GM23338 (cell line): ENCODE data around the gene GALNT13. TPM values are rescaled to one million over a fixed set of nuclear protein-coding genes. Genes with fewer than 3 reads are reported as not detected.

Experiments used
- ATAC-seq: fragments of 200-7000 bp; cut with Tn5 transposase; 3 replicates; pipeline ENCODE4 v1.9.1; 2020
- DNase-seq: peaks from one replicate; pipeline ENCODE4 v3.0.0-alpha.2; 2015; ENCODE audit warnings: low spot score
- H2AFZ ChIP-seq: fragments of 200-600 bp; sonication (generic); 2 replicates; pipeline ENCODE4 v1.8.0; 2016; ENCODE audit warnings: antibody characterized with exemption, mild to moderate bottlenecking, moderate library complexity
- H3F3A ChIP-seq: fragments of 200-600 bp; sonication (generic); replicated peaks from 2 replicates; pipeline ENCODE4 v1.8.0; 2017; ENCODE audit warnings: antibody characterized with exemption, mixed run types, low read depth
- H3K27ac ChIP-seq: fragments of 200-600 bp; sonication (generic); 2 replicates; pipeline ENCODE4 v1.6.1; 2016; ENCODE audit warnings: low read depth
- H3K27me3 ChIP-seq: fragments of 200-600 bp; sonication (generic); 2 replicates; pipeline ENCODE4 v1.8.0; 2016; ENCODE audit warnings: mild to moderate bottlenecking, mixed run types, moderate library complexity; ENCODE audit not compliant: insufficient read depth
- H3K36me3 ChIP-seq: fragments of 200-600 bp; sonication (generic); 2 replicates; pipeline ENCODE4 v1.8.0; 2016; ENCODE audit warnings: mild to moderate bottlenecking; ENCODE audit not compliant: insufficient read depth
- H3K4me1 ChIP-seq: fragments of 200-600 bp; sonication (generic); 2 replicates; pipeline ENCODE4 v1.8.0; 2016; ENCODE audit warnings: mild to moderate bottlenecking, moderate library complexity; ENCODE audit not compliant: insufficient read depth
- H3K4me2 ChIP-seq: fragments of 200-600 bp; sonication (generic); 2 replicates; pipeline ENCODE4 v1.7.1; 2017; ENCODE audit warnings: mixed run types
- H3K4me3 ChIP-seq: fragments of 200-600 bp; sonication (generic); 2 replicates; pipeline ENCODE4 v1.6.1; 2016; ENCODE audit warnings: mixed run types
- H3K79me2 ChIP-seq: fragments of 200-600 bp; sonication (generic); replicated peaks from 2 replicates; pipeline ENCODE4 v1.8.0; 2017; ENCODE audit warnings: mild to moderate bottlenecking; ENCODE audit not compliant: insufficient read depth
- H3K9me2 ChIP-seq: fragments of 200-600 bp; sonication (generic); 2 replicates; pipeline ENCODE4 v1.8.0; 2017; ENCODE audit not compliant: insufficient read depth
- H4K20me1 ChIP-seq: fragments of 200-600 bp; sonication (generic); replicated peaks from 2 replicates; pipeline ENCODE4 v1.8.0; 2017; ENCODE audit warnings: mild to moderate bottlenecking; ENCODE audit not compliant: insufficient read depth
- H3K27ac Mint-ChIP-seq: 2 replicates; pipeline ENCODE4 v1.8.0; 2020; ENCODE audit warnings: inconsistent platforms, mild to moderate bottlenecking, moderate library complexity, mixed read lengths
- H3K27me3 Mint-ChIP-seq: 3 replicates; pipeline ENCODE4 v1.8.0; 2022; ENCODE audit warnings: low read depth, mild to moderate bottlenecking, moderate library complexity, mixed read lengths, inconsistent platforms; ENCODE audit not compliant: insufficient read depth, poor library complexity
- H3K36me3 Mint-ChIP-seq: 3 replicates; pipeline ENCODE4 v1.8.0; 2021; ENCODE audit warnings: low read depth, mild to moderate bottlenecking, inconsistent platforms, moderate library complexity, mixed read lengths
- H3K4me1 Mint-ChIP-seq: 3 replicates; pipeline ENCODE4 v1.8.0; 2020; ENCODE audit warnings: mild to moderate bottlenecking, inconsistent platforms, mixed read lengths
- H3K4me3 Mint-ChIP-seq: 3 replicates; pipeline ENCODE4 v1.8.0; 2021; ENCODE audit warnings: moderate library complexity, mild to moderate bottlenecking, inconsistent platforms, mixed read lengths
- H3K9me3 Mint-ChIP-seq: 3 replicates; pipeline ENCODE4 v1.8.0; 2020; ENCODE audit warnings: moderate library complexity, mild to moderate bottlenecking, inconsistent platforms, mixed read lengths
- CREB1 ChIP-seq: fragments of 250-450 bp; sonication (Bioruptor Pico); IDR thresholded peaks from 2 replicates; pipeline ENCODE4 v1.5.0; 2020; ENCODE audit warnings: low read depth, mild to moderate bottlenecking, moderate library complexity
- EZH2 ChIP-seq: fragments of 200-600 bp; sonication (generic); IDR thresholded peaks from one replicate; pipeline ENCODE4 v1.8.0; 2017; ENCODE audit warnings: antibody characterized with exemption, mild to moderate bottlenecking, low read depth; ENCODE audit not compliant: unreplicated experiment
- EZH2phosphoT487 ChIP-seq: fragments of 200-600 bp; sonication (generic); IDR thresholded peaks from one replicate; pipeline ENCODE4 v1.8.1; 2018; ENCODE audit warnings: antibody characterized with exemption; ENCODE audit not compliant: unreplicated experiment
- JUNB ChIP-seq: IDR thresholded peaks from one replicate; pipeline ENCODE4 v1.6.1; 2016; ENCODE audit warnings: antibody characterized with exemption; ENCODE audit not compliant: unreplicated experiment
- NANOG ChIP-seq: IDR thresholded peaks from 2 replicates; pipeline ENCODE4 v1.6.1; 2016; ENCODE audit warnings: antibody characterized with exemption, borderline replicate concordance
- POLR2AphosphoS5 ChIP-seq: IDR thresholded peaks from 2 replicates; pipeline ENCODE4 v1.6.1; 2016; ENCODE audit warnings: antibody characterized with exemption, low read depth
- STAT1 ChIP-seq: IDR thresholded peaks from one replicate; pipeline ENCODE4 v1.6.1; 2016; ENCODE audit warnings: antibody characterized with exemption; ENCODE audit not compliant: unreplicated experiment
- ZNF114 ChIP-seq: fragments of 250-450 bp; sonication (Bioruptor Pico); IDR thresholded peaks from 2 replicates; pipeline ENCODE4 v1.5.0; 2020; ENCODE audit warnings: mild to moderate bottlenecking, moderate library complexity
- ZNF331 ChIP-seq: fragments of 250-450 bp; sonication (Bioruptor Pico); IDR thresholded peaks from 2 replicates; pipeline ENCODE4 v1.5.0; 2020; ENCODE audit warnings: low read depth, mild to moderate bottlenecking, moderate library complexity
- polyA plus RNA-seq: library from polyadenylated mRNA; unstranded; fragments of >200 nt; fragmentation: Nextera tagmentation; extraction: Ambion mirVana; gene quantifications from 2 replicates; pipeline ENCODE4 v1.2.1, GENCODE V29; 2016
- total RNA-seq: library from RNA; depleted of rRNA; stranded (reverse); fragments of >200 nt; shearing (Covaris generic); gene quantifications from 2 replicates; pipeline ENCODE4 v1.2.3, GENCODE V29; 2014
- TF ChIP-seq, protein P1 (sequence below): IDR thresholded peaks from 2 replicates; pipeline ENCODE4 v1.6.1; 2016; ENCODE audit warnings: antibody characterized with exemption
- TF ChIP-seq, protein P2 (sequence below): fragments of 250-450 bp; sonication (Bioruptor Pico); IDR thresholded peaks from 2 replicates; pipeline ENCODE4 v1.5.0; 2020; ENCODE audit warnings: mild to moderate bottlenecking, moderate library complexity
- TF ChIP-seq, protein P3 (sequence below): IDR thresholded peaks from one replicate; pipeline ENCODE4 v1.6.1; 2018; ENCODE audit warnings: antibody characterized with exemption; ENCODE audit not compliant: unreplicated experiment
- TF ChIP-seq, protein P4 (sequence below), 2 experiments: fragments of 200-600 bp in 1 of 2; sonication (generic) in 1 of 2; conservative IDR thresholded peaks; 2 replicates each; pipeline versions ENCODE4 v1.5.1 to v1.6.1; 2016 to 2017; ENCODE audit warnings: antibody characterized with exemption in 2 of 2, low read depth in 2 of 2, mild to moderate bottlenecking in 2 of 2, moderate library complexity in 1 of 2

GALNT13 gene
- total and polyA plus RNA-seq, 2 experiments from 2014 or later: 3.5 to 5.2 TPM

DNA sequence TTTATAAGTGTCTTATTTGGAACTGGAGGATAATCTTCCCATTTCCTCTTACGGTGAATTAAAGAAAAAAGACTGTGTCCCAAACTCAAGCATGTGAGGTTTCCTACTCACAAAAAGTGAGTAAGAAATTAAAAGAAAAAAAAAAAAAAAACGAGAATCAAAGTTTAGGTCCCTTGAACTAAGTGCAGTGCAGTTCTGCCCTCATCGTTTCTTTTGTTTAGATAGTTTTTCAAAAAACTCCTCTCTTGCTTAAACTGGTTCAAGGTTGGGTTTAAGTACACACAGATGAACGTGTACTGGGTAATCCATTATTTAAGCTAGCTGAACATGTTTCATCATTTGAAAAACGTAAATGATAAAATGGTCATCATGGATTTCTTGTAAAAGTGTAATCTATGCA is 590.9 kb downstream of the GALNT13 start:
- H3K4me3 ChIP-seq: no peak overlapping the region
- no peaks in the 10 kb centered on the region for H3K27me3 ChIP-seq
- H3K4me1 ChIP-seq: no peaks in the 10 kb centered on the region; the same call in 1 of the 2 replicates
- Mint-ChIP-seq H3K36me3 (no peaks in the 10 kb centered on the region), H3K4me3 (no peak overlapping the region), H3K27me3 (no peaks in the 10 kb centered on the region), H3K9me3 (no peaks in the 10 kb centered on the region), H3K27ac (no peak overlapping the region), H3K4me1 (no peaks in the 10 kb centered on the region)
- H4K20me1 ChIP-seq: no peaks in the 10 kb centered on the region
- H3K9me2 ChIP-seq: peaks cover 3% of the 10 kb centered on the region; the same call in 1 of the 2 replicates
- no peaks in the 10 kb centered on the region for H3K36me3 ChIP-seq
- DNase-seq: no peak
- no peak overlapping the region for H3K27ac ChIP-seq
- TF ChIP-seq CREB1 (no peak), ZNF331 (CRISPR knock-in tag) (no peak), EZH2 (no peak), POLR2AphosphoS5 (no peak), EZH2phosphoT487 (no peak), JUNB (no peak), STAT1 (no peak), ZNF114 (CRISPR knock-in tag) (no peak), NANOG (no peak)
- TF ChIP-seq, protein P1, sequence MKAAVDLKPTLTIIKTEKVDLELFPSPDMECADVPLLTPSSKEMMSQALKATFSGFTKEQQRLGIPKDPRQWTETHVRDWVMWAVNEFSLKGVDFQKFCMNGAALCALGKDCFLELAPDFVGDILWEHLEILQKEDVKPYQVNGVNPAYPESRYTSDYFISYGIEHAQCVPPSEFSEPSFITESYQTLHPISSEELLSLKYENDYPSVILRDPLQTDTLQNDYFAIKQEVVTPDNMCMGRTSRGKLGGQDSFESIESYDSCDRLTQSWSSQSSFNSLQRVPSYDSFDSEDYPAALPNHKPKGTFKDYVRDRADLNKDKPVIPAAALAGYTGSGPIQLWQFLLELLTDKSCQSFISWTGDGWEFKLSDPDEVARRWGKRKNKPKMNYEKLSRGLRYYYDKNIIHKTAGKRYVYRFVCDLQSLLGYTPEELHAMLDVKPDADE: no peak
- TF ChIP-seq, protein P2, sequence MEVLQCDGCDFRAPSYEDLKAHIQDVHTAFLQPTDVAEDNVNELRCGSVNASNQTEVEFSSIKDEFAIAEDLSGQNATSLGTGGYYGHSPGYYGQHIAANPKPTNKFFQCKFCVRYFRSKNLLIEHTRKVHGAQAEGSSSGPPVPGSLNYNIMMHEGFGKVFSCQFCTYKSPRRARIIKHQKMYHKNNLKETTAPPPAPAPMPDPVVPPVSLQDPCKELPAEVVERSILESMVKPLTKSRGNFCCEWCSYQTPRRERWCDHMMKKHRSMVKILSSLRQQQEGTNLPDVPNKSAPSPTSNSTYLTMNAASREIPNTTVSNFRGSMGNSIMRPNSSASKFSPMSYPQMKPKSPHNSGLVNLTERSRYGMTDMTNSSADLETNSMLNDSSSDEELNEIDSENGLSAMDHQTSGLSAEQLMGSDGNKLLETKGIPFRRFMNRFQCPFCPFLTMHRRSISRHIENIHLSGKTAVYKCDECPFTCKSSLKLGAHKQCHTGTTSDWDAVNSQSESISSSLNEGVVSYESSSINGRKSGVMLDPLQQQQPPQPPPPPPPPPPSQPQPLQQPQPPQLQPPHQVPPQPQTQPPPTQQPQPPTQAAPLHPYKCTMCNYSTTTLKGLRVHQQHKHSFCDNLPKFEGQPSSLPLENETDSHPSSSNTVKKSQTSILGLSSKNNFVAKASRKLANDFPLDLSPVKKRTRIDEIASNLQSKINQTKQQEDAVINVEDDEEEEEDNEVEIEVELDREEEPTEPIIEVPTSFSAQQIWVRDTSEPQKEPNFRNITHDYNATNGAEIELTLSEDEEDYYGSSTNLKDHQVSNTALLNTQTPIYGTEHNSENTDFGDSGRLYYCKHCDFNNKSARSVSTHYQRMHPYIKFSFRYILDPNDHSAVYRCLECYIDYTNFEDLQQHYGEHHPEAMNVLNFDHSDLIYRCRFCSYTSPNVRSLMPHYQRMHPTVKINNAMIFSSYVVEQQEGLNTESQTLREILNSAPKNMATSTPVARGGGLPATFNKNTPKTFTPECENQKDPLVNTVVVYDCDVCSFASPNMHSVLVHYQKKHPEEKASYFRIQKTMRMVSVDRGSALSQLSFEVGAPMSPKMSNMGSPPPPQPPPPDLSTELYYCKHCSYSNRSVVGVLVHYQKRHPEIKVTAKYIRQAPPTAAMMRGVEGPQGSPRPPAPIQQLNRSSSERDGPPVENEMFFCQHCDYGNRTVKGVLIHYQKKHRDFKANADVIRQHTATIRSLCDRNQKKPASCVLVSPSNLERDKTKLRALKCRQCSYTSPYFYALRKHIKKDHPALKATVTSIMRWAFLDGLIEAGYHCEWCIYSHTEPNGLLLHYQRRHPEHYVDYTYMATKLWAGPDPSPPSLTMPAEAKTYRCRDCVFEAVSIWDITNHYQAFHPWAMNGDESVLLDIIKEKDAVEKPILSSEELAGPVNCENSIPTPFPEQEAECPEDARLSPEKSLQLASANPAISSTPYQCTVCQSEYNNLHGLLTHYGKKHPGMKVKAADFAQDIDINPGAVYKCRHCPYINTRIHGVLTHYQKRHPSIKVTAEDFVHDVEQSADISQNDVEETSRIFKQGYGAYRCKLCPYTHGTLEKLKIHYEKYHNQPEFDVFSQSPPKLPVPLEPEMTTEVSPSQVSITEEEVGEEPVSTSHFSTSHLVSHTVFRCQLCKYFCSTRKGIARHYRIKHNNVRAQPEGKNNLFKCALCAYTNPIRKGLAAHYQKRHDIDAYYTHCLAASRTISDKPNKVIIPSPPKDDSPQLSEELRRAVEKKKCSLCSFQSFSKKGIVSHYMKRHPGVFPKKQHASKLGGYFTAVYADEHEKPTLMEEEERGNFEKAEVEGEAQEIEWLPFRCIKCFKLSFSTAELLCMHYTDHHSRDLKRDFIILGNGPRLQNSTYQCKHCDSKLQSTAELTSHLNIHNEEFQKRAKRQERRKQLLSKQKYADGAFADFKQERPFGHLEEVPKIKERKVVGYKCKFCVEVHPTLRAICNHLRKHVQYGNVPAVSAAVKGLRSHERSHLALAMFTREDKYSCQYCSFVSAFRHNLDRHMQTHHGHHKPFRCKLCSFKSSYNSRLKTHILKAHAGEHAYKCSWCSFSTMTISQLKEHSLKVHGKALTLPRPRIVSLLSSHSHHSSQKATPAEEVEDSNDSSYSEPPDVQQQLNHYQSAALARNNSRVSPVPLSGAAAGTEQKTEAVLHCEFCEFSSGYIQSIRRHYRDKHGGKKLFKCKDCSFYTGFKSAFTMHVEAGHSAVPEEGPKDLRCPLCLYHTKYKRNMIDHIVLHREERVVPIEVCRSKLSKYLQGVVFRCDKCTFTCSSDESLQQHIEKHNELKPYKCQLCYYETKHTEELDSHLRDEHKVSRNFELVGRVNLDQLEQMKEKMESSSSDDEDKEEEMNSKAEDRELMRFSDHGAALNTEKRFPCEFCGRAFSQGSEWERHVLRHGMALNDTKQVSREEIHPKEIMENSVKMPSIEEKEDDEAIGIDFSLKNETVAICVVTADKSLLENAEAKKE (CRISPR knock-in tag): no peak
- TF ChIP-seq, protein P3, sequence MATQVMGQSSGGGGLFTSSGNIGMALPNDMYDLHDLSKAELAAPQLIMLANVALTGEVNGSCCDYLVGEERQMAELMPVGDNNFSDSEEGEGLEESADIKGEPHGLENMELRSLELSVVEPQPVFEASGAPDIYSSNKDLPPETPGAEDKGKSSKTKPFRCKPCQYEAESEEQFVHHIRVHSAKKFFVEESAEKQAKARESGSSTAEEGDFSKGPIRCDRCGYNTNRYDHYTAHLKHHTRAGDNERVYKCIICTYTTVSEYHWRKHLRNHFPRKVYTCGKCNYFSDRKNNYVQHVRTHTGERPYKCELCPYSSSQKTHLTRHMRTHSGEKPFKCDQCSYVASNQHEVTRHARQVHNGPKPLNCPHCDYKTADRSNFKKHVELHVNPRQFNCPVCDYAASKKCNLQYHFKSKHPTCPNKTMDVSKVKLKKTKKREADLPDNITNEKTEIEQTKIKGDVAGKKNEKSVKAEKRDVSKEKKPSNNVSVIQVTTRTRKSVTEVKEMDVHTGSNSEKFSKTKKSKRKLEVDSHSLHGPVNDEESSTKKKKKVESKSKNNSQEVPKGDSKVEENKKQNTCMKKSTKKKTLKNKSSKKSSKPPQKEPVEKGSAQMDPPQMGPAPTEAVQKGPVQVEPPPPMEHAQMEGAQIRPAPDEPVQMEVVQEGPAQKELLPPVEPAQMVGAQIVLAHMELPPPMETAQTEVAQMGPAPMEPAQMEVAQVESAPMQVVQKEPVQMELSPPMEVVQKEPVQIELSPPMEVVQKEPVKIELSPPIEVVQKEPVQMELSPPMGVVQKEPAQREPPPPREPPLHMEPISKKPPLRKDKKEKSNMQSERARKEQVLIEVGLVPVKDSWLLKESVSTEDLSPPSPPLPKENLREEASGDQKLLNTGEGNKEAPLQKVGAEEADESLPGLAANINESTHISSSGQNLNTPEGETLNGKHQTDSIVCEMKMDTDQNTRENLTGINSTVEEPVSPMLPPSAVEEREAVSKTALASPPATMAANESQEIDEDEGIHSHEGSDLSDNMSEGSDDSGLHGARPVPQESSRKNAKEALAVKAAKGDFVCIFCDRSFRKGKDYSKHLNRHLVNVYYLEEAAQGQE: no peak
- TF ChIP-seq, protein P4, sequence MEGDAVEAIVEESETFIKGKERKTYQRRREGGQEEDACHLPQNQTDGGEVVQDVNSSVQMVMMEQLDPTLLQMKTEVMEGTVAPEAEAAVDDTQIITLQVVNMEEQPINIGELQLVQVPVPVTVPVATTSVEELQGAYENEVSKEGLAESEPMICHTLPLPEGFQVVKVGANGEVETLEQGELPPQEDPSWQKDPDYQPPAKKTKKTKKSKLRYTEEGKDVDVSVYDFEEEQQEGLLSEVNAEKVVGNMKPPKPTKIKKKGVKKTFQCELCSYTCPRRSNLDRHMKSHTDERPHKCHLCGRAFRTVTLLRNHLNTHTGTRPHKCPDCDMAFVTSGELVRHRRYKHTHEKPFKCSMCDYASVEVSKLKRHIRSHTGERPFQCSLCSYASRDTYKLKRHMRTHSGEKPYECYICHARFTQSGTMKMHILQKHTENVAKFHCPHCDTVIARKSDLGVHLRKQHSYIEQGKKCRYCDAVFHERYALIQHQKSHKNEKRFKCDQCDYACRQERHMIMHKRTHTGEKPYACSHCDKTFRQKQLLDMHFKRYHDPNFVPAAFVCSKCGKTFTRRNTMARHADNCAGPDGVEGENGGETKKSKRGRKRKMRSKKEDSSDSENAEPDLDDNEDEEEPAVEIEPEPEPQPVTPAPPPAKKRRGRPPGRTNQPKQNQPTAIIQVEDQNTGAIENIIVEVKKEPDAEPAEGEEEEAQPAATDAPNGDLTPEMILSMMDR (conservative IDR thresholded peaks at IDR 0.05; ENCODE audit: low read depth in 2 of 2): no peak
- ATAC-seq: no peak
- no peak overlapping the region for H3K4me2 ChIP-seq
- no peak overlapping the region for H2AFZ ChIP-seq
- no peaks in the 10 kb centered on the region for H3F3A ChIP-seq
- H3K79me2 ChIP-seq: no peaks in the 10 kb centered on the region
